Fibroblast of lung (primary cell): ENCODE results near the gene FANCM. TPM values are rescaled to one million over a fixed set of nuclear protein-coding genes. Genes with fewer than 3 reads are reported as not detected.

Experiments used
- DNase-seq, 2 donors: peaks; one replicate each; pipeline versions ENCODE4 v3.0.0 to v3.0.0-alpha.2; 2010; ENCODE audit warnings: low read depth in 2 of 2
- H2AFZ ChIP-seq: 2 replicates; pipeline ENCODE4 v1.5.1; 2012; ENCODE audit warnings: low read length, control low read depth, inconsistent platforms
- H3K27ac ChIP-seq: 2 replicates; pipeline ENCODE4 v1.5.1; 2011; ENCODE audit warnings: low read length, control low read depth; ENCODE audit not compliant: insufficient read depth
- H3K27me3 ChIP-seq: 2 replicates; pipeline ENCODE4 v1.5.1; 2011; ENCODE audit warnings: mild to moderate bottlenecking, low read length; ENCODE audit not compliant: control insufficient read depth, insufficient read depth
- H3K36me3 ChIP-seq: 2 replicates; pipeline ENCODE4 v1.5.1; 2011; ENCODE audit warnings: low read length; ENCODE audit not compliant: control insufficient read depth, insufficient read depth
- H3K4me1 ChIP-seq: 2 replicates; pipeline ENCODE4 v1.5.1; 2011; ENCODE audit warnings: low read length; ENCODE audit not compliant: control insufficient read depth, insufficient read depth; ENCODE audit errors: extremely low read depth
- H3K4me2 ChIP-seq: 2 replicates; pipeline ENCODE4 v1.5.1; 2011; ENCODE audit warnings: low read length, control low read depth; ENCODE audit not compliant: insufficient read depth; ENCODE audit errors: extremely low read depth
- H3K4me3 ChIP-seq, 4 experiments: fragments of 200-600 bp in 1 of 4; sonication (generic) in 1 of 4; replicated peaks in 1 of 4; 2 replicates each; pipeline ENCODE4 v1.5.1; 2011 to 2016; ENCODE audit warnings: low read length in 4 of 4, low read depth in 3 of 4, mild to moderate bottlenecking in 3 of 4, control low read depth in 2 of 4, inconsistent platforms in 1 of 4, mixed read lengths in 1 of 4; ENCODE audit not compliant: insufficient read depth in 1 of 4; ENCODE audit errors: control extremely low read depth in 1 of 4
- H3K79me2 ChIP-seq: 2 replicates; pipeline ENCODE4 v1.5.1; 2012; ENCODE audit warnings: mild to moderate bottlenecking, low read length, inconsistent platforms; ENCODE audit not compliant: control insufficient read depth, insufficient read depth
- H3K9ac ChIP-seq: 2 replicates; pipeline ENCODE4 v1.5.1; 2011; ENCODE audit warnings: mild to moderate bottlenecking, low read length, control low read depth; ENCODE audit not compliant: insufficient read depth
- H3K9me3 ChIP-seq: 2 replicates; pipeline ENCODE4 v1.5.1; 2012; ENCODE audit warnings: low read depth, low read length; ENCODE audit not compliant: control insufficient read depth, insufficient read depth
- H4K20me1 ChIP-seq: 2 replicates; pipeline ENCODE4 v1.5.1; 2011; ENCODE audit warnings: low read length; ENCODE audit not compliant: control insufficient read depth, insufficient read depth; ENCODE audit errors: extremely low read depth
- CTCF ChIP-seq, 2 donors: IDR thresholded peaks in 1 of 2; conservative IDR thresholded peaks in 1 of 2; 1 replicate in 1 of 2; 2 replicates in 1 of 2; pipeline ENCODE4 v1.5.1; 2011 to 2012; ENCODE audit warnings: low read length in 2 of 2, control low read depth in 1 of 2, inconsistent platforms in 1 of 2, low read depth in 1 of 2, mild to moderate bottlenecking in 1 of 2
- EZH2 ChIP-seq: IDR thresholded peaks from 2 replicates; pipeline ENCODE4 v1.5.1; 2012; ENCODE audit warnings: low read length, control low read depth, mild to moderate bottlenecking; ENCODE audit errors: missing control alignments
- polyA plus RNA-seq, 2 donors: library from polyadenylated mRNA; depleted of rRNA in 1 of 2; stranded (reverse) in 1 of 2; unstranded in 1 of 2; fragments of >200 nt; gene quantifications; 2 replicates each; pipeline ENCODE4 v1.2.1, GENCODE V29; 2011 to 2012; ENCODE audit warnings: missing spikeins in 1 of 2
- total RNA-seq: library from RNA; depleted of rRNA; stranded (reverse); fragments of >200 nt; gene quantifications from 2 replicates; pipeline ENCODE4 v1.2.1, GENCODE V29; 2014

Gene FANCM
- total and polyA plus RNA-seq, 2 donors (not counting 1 experiment from before 2014, with no cell fraction given), result 2.2 to 4.3 TPM

DNA sequence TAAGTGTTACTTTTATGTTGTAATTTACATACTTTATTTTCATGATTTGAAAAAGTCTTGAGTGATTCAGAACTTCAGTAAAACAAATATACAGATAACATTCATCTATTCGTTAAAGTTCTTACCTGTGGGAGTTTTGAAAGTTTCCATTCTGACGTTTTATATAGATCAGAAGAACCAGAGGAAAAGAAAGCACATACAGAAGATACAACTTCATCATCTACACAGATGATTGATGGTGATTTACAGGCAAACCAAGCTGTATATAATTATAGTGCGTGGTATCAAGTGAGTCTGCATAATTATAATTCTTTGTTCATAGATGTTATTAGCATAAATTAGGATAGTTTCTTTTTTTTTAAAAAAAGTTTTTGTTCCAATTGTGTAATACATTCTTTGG, 21.4 kb upstream of the FANCM start:
- H3K36me3 ChIP-seq, result peaks cover 8% of the 10 kb centered on the region

GRCh38 chr14:45118594-45118993, 17.1 kb upstream of the FANCM start:
- Histone ChIP-seq H3K27me3 (no peaks in the 10 kb centered on the region), H3K79me2 (no peaks in the 10 kb centered on the region), H2AFZ (no peak overlapping the region), H3K9ac (no peak overlapping the region), H3K36me3 (peaks cover 6% of the 10 kb centered on the region), H3K4me3 (no peak overlapping the region), H4K20me1 (no peaks in the 10 kb centered on the region), H3K4me2 (no peak overlapping the region), H3K9me3 (no peaks in the 10 kb centered on the region), H3K4me1 (no peaks in the 10 kb centered on the region), H3K27ac (no peak overlapping the region)
- DNase-seq, result no peak
- TF ChIP-seq CTCF (conservative IDR thresholded peaks at IDR 0.05 in 1 of 2, IDR thresholded peaks at IDR 0.05 in 1 of 2; ENCODE audit: low read depth in 1 of 2, low read length in 2 of 2), result no peak
- no peak for TF ChIP-seq EZH2

More for the DNA sequence above, 21.4 kb upstream of the FANCM start:
- no peaks in the 10 kb centered on the region for H3K9me3 ChIP-seq
- no peak overlapping the region for H3K9ac ChIP-seq
- no peaks in the 10 kb centered on the region for H4K20me1 ChIP-seq
- H3K4me1 ChIP-seq, result no peaks in the 10 kb centered on the region
- no peak overlapping the region for H3K4me2 ChIP-seq
- TF ChIP-seq CTCF (conservative IDR thresholded peaks at IDR 0.05 in 1 of 2, IDR thresholded peaks at IDR 0.05 in 1 of 2; ENCODE audit: low read depth in 1 of 2, low read length in 2 of 2) (no peak), EZH2 (no peak)
- no peak overlapping the region for H3K4me3 ChIP-seq
- H3K27ac ChIP-seq, result no peak overlapping the region
- no peaks in the 10 kb centered on the region for H3K79me2 ChIP-seq
- H2AFZ ChIP-seq, result no peak overlapping the region
- DNase-seq, result no peak
- no peaks in the 10 kb centered on the region for H3K27me3 ChIP-seq

DNA sequence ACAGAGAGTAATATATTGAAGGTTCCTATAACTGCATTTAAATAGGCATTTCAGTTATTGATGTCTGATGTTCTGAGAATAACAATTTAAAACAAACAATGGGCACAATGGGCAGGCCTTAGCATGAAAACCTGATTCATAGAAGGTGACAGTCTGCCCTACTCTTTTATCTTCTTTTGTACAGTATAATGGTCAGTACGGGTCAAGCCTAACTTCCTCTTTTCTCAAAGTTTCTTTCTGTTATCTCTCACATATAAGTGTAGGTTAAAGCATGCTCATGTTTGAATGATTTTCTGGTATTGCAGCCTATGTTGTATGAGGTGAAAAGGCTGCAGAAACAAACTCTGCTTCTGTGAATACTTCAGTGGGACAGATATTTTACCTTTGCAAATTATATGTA, 15.6 kb upstream of the FANCM start:
- TF ChIP-seq EZH2, result no peak
- no peak for TF ChIP-seq CTCF (conservative IDR thresholded peaks at IDR 0.05 in 1 of 2, IDR thresholded peaks at IDR 0.05 in 1 of 2; ENCODE audit: low read depth in 1 of 2, low read length in 2 of 2)
- no peak overlapping the region for H3K9ac ChIP-seq
- no peaks in the 10 kb centered on the region for H3K9me3 ChIP-seq
- no peaks in the 10 kb centered on the region for H4K20me1 ChIP-seq
- no peak overlapping the region for H3K27ac ChIP-seq
- no peak for DNase-seq
- H3K4me2 ChIP-seq, result no peak overlapping the region
- H3K4me1 ChIP-seq, result no peaks in the 10 kb centered on the region
- H3K27me3 ChIP-seq, result no peaks in the 10 kb centered on the region
- H3K36me3 ChIP-seq, result peaks cover 6% of the 10 kb centered on the region
- H2AFZ ChIP-seq, result no peak overlapping the region
- H3K4me3 ChIP-seq, result no peak overlapping the region
- no peaks in the 10 kb centered on the region for H3K79me2 ChIP-seq
